ENCODE data around the gene CACHD1. TPM values are rescaled to one million over a fixed set of nuclear protein-coding genes. Genes with fewer than 3 reads are reported as not detected.

CACHD1 gene
- total and polyA plus RNA-seq, 8 donors = 11.3 to 38.0 (median 32.7) TPM

- TF ChIP-seq, protein P1, sequence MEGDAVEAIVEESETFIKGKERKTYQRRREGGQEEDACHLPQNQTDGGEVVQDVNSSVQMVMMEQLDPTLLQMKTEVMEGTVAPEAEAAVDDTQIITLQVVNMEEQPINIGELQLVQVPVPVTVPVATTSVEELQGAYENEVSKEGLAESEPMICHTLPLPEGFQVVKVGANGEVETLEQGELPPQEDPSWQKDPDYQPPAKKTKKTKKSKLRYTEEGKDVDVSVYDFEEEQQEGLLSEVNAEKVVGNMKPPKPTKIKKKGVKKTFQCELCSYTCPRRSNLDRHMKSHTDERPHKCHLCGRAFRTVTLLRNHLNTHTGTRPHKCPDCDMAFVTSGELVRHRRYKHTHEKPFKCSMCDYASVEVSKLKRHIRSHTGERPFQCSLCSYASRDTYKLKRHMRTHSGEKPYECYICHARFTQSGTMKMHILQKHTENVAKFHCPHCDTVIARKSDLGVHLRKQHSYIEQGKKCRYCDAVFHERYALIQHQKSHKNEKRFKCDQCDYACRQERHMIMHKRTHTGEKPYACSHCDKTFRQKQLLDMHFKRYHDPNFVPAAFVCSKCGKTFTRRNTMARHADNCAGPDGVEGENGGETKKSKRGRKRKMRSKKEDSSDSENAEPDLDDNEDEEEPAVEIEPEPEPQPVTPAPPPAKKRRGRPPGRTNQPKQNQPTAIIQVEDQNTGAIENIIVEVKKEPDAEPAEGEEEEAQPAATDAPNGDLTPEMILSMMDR (IDR thresholded peaks at IDR 0.05) = no peak
- no peak for ATAC-seq
- no peak for DNase-seq
- H3K4me3 ChIP-seq = no peak overlapping the region
- H3K4me1 ChIP-seq = no peaks in the 10 kb centered on the region
- H3K27me3 ChIP-seq = no peaks in the 10 kb centered on the region
- H3K36me3 ChIP-seq = peaks cover 0 to 5% of the 10 kb centered on the region in 2 donors
- no peaks in the 10 kb centered on the region for H3K9me3 ChIP-seq
- H3K27ac ChIP-seq = no peak overlapping the region
- intact Hi-C loops (cut with DNase I) = no loop called here
These were observed 161.6 kb downstream of the CACHD1 start for GRCh38 chr1:64631346-64632034.

DNA sequence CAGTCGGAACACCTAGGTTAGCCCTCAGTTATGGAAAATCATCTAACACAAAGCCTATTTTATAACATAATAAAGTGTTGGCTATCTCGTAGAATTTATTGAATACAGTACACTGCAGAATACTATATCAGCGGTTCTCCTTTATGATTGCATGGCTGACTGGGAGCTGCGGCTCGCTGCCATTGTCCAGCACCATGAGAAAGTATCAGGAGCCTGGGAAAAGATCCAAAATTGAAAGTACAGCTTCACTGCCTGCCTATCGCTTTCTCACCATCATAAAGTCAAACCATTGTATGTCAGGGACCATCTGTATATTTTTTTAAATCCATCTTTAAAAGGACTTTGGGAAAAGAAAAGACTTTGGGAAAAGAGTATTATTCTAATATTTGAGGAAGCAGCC, 163.0 kb downstream of the CACHD1 start:
- no peak for DNase-seq
- TF ChIP-seq, protein P1 (IDR thresholded peaks at IDR 0.05) = no peak
- Histone ChIP-seq H3K4me1 (no peaks in the 10 kb centered on the region), H3K4me3 (no peak overlapping the region), H3K27ac (no peak overlapping the region), H3K9me3 (no peaks in the 10 kb centered on the region), H3K27me3 (no peaks in the 10 kb centered on the region), H3K36me3 (peaks cover 0 to 5% of the 10 kb centered on the region in 2 donors)
- intact Hi-C loops (cut with DNase I) = no loop called here
- no peak for ATAC-seq

DNA sequence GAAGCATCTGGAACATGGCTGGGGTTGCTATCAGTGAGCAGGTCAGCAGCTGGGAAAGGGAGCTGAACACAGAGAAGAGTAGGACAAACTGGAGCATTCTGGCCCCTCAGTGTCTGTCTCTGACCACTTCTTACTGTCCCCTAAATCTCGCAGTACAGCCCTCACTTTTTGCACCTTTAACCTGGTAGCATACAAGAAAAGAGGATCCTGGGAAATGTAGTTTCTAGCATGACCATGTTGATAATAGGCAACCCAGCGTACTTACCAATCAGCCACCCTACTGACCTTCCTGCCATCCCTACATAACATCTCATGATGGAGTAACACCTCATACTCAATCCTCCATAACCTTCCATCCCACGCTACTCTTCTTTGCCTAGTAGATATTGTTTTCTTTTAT, 175.8 kb downstream of the CACHD1 start:
- Histone ChIP-seq H3K36me3 (peaks cover 0 to 14% of the 10 kb centered on the region in 2 donors), H3K4me3 (no peak overlapping the region), H3K27me3 (no peaks in the 10 kb centered on the region), H3K27ac (no peak overlapping the region), H3K4me1 (no peaks in the 10 kb centered on the region), H3K9me3 (no peaks in the 10 kb centered on the region)
- no peak for DNase-seq
- ATAC-seq = no peak
- TF ChIP-seq, protein P1 (IDR thresholded peaks at IDR 0.05) = no peak
- intact Hi-C loops (cut with DNase I) = no loop called here

DNA sequence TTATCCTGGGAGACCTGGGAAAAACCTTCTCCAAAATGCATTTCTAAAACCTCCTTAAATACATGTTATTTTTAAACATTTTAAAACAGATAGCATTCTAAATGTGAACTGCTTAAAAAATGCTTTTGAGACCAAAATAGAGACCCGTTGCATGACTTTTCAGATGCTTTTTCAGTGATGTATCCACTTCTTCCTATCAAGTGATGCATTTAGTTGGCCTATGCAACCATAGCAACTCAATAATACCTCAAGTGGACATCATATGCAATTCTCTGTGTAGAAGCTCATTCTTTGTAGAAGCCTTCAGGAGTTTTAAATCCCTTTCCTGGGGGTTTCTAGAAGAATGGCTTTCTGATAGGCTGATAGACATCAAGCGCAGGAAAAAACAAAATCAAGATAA, 180.5 kb downstream of the CACHD1 start:
- Histone ChIP-seq H3K27me3 (no peaks in the 10 kb centered on the region), H3K4me1 (no peaks in the 10 kb centered on the region), H3K36me3 (no peaks in the 10 kb centered on the region), H3K4me3 (no peak overlapping the region), H3K9me3 (no peaks in the 10 kb centered on the region), H3K27ac (no peak overlapping the region)
- intact Hi-C loops (cut with DNase I) = no loop called here
- no peak for DNase-seq
- TF ChIP-seq, protein P1 (IDR thresholded peaks at IDR 0.05) = no peak
- no peak for ATAC-seq

- Histone ChIP-seq H3K4me1 (no peaks in the 10 kb centered on the region), H3K9me3 (no peaks in the 10 kb centered on the region), H3K4me3 (no peak overlapping the region), H3K36me3 (no peaks in the 10 kb centered on the region), H3K27ac (no peak overlapping the region), H3K27me3 (no peaks in the 10 kb centered on the region)
- TF ChIP-seq, protein P1 (IDR thresholded peaks at IDR 0.05) = no peak
- intact Hi-C loops (cut with DNase I) = no loop called here
- ATAC-seq (no peak), DNase-seq (no peak)
These were observed 181.9 kb downstream of the CACHD1 start for GRCh38 chr1:64651841-64652240.
